HL-60 (cell line): ENCODE results near the gene ARHGAP21.

ENCODE experiments used
- GABPA ChIP-seq: IDR thresholded peaks from 2 replicates; pipeline ENCODE4 v1.6.1; 2012; ENCODE audit warnings: low read depth
- POLR2AphosphoS5 ChIP-seq: IDR thresholded peaks from 2 replicates; pipeline ENCODE4 v1.6.1; 2012; ENCODE audit warnings: low read depth
- REST ChIP-seq: IDR thresholded peaks from 2 replicates; pipeline ENCODE4 v1.6.1; 2012; ENCODE audit warnings: low read depth; ENCODE audit not compliant: insufficient replicate concordance
- TF ChIP-seq, protein P1 (sequence below): IDR thresholded peaks from one replicate; pipeline ENCODE4 v1.5.1; 2011; ENCODE audit warnings: low read length, control low read depth, inconsistent platforms; ENCODE audit not compliant: insufficient read depth

GRCh38 chr10:24617771-24618396, 105.8 kb downstream of the ARHGAP21 start:
- TF ChIP-seq, protein P1, sequence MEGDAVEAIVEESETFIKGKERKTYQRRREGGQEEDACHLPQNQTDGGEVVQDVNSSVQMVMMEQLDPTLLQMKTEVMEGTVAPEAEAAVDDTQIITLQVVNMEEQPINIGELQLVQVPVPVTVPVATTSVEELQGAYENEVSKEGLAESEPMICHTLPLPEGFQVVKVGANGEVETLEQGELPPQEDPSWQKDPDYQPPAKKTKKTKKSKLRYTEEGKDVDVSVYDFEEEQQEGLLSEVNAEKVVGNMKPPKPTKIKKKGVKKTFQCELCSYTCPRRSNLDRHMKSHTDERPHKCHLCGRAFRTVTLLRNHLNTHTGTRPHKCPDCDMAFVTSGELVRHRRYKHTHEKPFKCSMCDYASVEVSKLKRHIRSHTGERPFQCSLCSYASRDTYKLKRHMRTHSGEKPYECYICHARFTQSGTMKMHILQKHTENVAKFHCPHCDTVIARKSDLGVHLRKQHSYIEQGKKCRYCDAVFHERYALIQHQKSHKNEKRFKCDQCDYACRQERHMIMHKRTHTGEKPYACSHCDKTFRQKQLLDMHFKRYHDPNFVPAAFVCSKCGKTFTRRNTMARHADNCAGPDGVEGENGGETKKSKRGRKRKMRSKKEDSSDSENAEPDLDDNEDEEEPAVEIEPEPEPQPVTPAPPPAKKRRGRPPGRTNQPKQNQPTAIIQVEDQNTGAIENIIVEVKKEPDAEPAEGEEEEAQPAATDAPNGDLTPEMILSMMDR = no peak
- TF ChIP-seq POLR2AphosphoS5 (no peak), REST (no peak), GABPA (no peak)
